Measurements from ENCODE around the gene RNASE13. TPM values are rescaled to one million over a fixed set of nuclear protein-coding genes. Genes with fewer than 3 reads are reported as not detected.
A peak's percentile ranks its signal among the peaks of the same experiment; 100 is the strongest.

RNASE13 gene
- total RNA-seq, 1 donor from 2014 or later, result not detected

- Mint-ChIP-seq H3K27me3 (ENCODE audit: unreplicated experiment) (peaks cover 14% of the 10 kb centered on the region), H3K4me1 (ENCODE audit: unreplicated experiment) (peaks cover 28% of the 10 kb centered on the region), H3K4me3 (ENCODE audit: unreplicated experiment) (no peak overlapping the region), H3K27ac (ENCODE audit: unreplicated experiment) (no peak overlapping the region), H3K36me3 (ENCODE audit: low read depth, unreplicated experiment) (peaks cover 9% of the 10 kb centered on the region), H3K9me3 (ENCODE audit: unreplicated experiment) (no peaks in the 10 kb centered on the region)
- no peak for DNase-seq (ENCODE audit: low spot score)
- TF ChIP-seq CTCF (IDR thresholded peaks at IDR 0.05; ENCODE audit: unreplicated experiment), result no peak
Measured at GRCh38 chr14:21026988-21027315, 7.7 kb downstream of the RNASE13 start.

DNA sequence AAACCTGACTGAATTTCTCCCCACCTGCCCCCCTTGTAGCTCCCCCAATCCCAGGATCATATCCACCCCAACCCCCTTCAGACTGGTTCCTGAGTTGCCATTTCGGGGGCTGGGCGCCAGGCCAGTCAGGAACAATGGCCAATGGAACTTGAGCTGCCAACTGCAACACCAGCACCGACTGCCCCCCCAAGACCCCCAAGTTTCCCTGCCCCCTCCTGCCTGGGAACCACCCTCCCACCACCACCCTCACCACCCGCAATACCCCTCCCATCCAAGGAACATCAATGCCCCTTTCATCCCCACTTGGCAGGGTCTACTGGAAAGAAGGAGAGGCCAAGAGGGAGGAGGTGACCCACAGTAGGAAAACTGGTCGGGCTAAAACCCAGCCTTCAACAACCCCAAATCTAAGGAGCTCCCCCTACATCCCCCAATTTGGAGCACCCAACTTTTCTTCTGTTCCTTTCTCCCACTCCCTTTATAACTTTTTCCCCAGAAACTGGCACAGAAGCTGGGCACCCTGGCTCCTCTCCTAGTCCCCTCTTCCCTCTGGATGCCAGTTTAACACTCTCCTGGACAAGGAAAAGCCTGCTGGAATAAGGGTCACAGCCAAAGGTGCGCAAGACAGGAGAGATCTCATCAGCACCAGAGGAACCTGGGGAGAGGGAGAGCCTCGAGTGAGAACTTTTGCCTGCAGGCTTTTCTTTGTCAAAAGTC lies 8.2 kb downstream of the RNASE13 start:
- Mint-ChIP-seq H3K27me3 (ENCODE audit: unreplicated experiment) (peaks cover 10% of the 10 kb centered on the region), H3K36me3 (ENCODE audit: low read depth, unreplicated experiment) (peaks cover 15% of the 10 kb centered on the region), H3K9me3 (ENCODE audit: unreplicated experiment) (no peaks in the 10 kb centered on the region), H3K4me1 (ENCODE audit: unreplicated experiment) (peaks cover 29% of the 10 kb centered on the region), H3K4me3 (ENCODE audit: unreplicated experiment) (peak overlapping the region; percentile 84), H3K27ac (ENCODE audit: unreplicated experiment) (no peak overlapping the region)
- DNase-seq (ENCODE audit: low spot score), result no peak
- TF ChIP-seq CTCF (IDR thresholded peaks at IDR 0.05; ENCODE audit: unreplicated experiment), result no peak

DNA sequence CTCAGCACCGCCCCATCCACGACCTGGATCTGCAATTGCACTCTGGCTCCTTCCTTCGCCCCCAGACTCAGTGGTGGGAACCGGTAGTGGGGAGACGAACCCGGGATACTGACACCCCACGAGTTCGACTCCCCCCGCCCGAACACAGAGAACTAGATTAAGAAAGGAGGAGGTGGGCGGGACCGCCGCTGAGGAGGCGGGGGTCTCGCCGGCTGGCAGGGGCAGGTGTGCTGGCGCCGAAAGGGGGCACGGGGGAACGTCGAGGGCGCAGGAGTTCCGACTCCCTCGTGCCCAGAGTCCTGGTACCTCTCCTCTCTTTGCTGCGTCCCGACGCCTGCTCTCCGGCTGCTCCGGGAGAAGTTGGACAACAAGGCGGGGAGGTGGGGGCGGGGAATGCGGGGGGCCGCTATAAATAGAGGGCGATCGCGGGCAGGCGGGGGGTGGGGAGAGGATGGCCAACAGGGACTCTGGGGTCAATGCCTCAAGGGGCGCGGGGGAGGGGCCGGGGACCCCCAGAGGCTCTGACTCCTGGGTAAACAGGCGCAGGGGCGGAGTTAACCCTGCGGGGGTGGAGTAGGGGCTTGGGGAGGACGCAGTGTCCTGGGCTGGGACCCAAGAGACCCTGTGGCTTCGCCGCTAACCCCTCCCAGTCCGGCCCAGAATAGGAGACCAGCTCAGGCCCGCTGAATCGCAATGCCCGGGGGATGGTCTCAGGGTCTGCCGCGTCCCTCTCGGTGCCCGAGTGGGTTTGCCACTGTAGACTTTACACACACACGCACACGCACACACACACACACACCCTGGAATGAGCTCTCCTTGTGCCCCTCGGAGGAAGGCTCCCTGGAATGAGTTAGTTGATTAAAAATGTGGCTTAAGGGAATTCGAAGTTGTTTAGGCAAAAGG lies 9.0 kb downstream of the RNASE13 start:
- H3K4me3 Mint-ChIP-seq (ENCODE audit: unreplicated experiment), result peak overlapping the region; percentile 89
- H3K36me3 Mint-ChIP-seq (ENCODE audit: low read depth, unreplicated experiment), result peaks cover 18% of the 10 kb centered on the region
- H3K27ac Mint-ChIP-seq (ENCODE audit: unreplicated experiment), result no peak overlapping the region
- H3K4me1 Mint-ChIP-seq (ENCODE audit: unreplicated experiment), result peaks cover 30% of the 10 kb centered on the region
- DNase-seq (ENCODE audit: low spot score), result peak; percentile 21
- TF ChIP-seq CTCF (IDR thresholded peaks at IDR 0.05; ENCODE audit: unreplicated experiment), result no peak
- H3K27me3 Mint-ChIP-seq (ENCODE audit: unreplicated experiment), result peaks cover 10% of the 10 kb centered on the region
- H3K9me3 Mint-ChIP-seq (ENCODE audit: unreplicated experiment), result no peaks in the 10 kb centered on the region

- no peaks in the 10 kb centered on the region for H3K9me3 Mint-ChIP-seq (ENCODE audit: unreplicated experiment)
- DNase-seq (ENCODE audit: low spot score), result peak; percentile 73
- peaks cover 32% of the 10 kb centered on the region for H3K4me1 Mint-ChIP-seq (ENCODE audit: unreplicated experiment)
- TF ChIP-seq CTCF (IDR thresholded peaks at IDR 0.05; ENCODE audit: unreplicated experiment), result no peak
- H3K27ac Mint-ChIP-seq (ENCODE audit: unreplicated experiment), result peak within 1 kb of the TSS; percentile 74
- H3K4me3 Mint-ChIP-seq (ENCODE audit: unreplicated experiment), result peak within 1 kb of the TSS; percentile 89
- H3K27me3 Mint-ChIP-seq (ENCODE audit: unreplicated experiment), result peaks cover 10% of the 10 kb centered on the region
- peaks cover 18% of the 10 kb centered on the region for H3K36me3 Mint-ChIP-seq (ENCODE audit: low read depth, unreplicated experiment)
Measured at GRCh38 chr14:21024585-21025370, 9.8 kb downstream of the RNASE13 start, which contains the start of gene NDRG2. Gene NDRG2 (minus strand): TSS chr14:21025061. CDS start chr14:21023315, 1,746 bp downstream.

Data from endothelial cell (in vitro differentiated cells).